ENCODE measurements around the gene WDR36.
A peak's percentile ranks its signal among the peaks of the same experiment; 100 is the strongest.
"Not testable (repeated sequence)": the region's sequence is repeated elsewhere in the genome, so short reads cannot be mapped to it uniquely, and the experiment has no call there.

The WDR36 gene

DNA sequence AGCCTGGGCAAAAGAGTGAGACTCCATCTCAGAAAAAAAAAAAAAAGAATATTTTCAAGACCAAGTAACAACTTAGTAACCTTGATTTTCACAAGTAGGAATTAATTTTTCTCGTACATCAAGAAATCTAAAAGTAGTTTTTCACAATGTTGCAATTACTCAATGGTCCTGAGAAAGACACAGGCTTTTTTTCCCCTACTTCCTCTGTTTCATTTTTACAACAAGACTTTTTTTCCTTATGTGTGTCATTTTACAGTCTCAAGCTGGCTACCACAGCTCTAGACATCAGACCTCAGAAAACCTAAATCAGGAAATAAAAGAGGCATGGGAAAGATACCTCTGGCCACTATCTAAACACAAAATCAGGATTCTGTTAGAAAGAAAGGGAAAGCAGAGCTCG, 45.9 kb downstream of the WDR36 start:
- DNase-seq: no peak

DNA sequence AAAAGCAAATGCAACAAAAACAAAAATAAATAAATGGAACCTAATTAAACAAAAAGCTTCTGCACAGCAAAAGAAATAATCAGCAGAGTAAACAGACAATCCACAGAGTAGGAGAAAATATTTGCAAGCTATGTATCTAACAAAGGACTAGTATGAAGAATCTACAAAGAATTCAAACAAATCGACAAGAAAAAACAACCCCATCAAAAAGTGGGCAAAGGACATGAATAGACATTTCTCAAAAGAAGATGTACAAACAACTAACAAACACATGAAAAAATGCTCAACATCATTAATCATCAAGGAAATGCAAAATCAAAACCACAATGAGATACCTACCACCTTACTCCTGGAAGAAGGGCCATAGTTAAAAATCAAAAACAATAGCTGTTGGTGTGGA, 49.3 kb downstream of the WDR36 start:
- not testable (repeated sequence) for DNase-seq

DNA sequence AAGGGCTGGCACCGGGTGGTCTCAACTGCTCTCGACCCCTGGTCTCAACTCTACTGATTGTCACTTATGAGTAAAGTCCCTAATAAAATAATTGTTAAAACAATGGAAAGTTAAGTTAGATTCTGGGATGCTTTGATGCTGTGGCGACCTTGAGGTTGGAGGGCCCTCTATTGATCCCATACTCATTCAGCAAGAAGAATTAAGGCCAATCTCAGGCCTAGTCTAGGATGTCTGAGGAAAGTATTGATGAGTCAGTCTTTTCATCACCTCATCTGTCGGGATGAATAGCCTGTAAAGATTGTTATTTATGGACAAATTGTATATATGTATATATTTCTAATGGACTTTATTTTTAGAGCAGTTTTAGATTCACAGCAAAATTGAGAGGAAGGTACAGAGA, 50.8 kb downstream of the WDR36 start:
- DNase-seq: no peak

DNA sequence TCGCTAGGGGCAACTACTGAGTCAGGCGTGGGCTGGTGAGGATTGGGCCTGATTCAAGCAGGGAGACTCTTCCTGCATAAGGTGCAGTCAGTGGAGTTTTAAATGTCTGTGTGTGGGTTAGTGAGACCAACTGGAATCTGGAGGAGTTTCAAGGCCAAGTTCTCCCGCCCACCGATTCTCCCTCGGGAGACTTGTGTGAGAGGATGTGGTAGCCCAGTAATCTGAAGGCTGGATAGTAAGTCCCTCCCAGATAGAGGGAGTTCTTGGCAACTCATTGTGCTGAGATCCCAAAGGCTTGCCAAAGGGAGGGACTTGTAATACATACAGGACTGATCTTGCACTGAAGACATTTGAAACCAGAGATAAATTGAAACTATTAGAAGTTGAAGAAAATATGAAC, 51.8 kb downstream of the WDR36 start:
- no peak for DNase-seq

DNA sequence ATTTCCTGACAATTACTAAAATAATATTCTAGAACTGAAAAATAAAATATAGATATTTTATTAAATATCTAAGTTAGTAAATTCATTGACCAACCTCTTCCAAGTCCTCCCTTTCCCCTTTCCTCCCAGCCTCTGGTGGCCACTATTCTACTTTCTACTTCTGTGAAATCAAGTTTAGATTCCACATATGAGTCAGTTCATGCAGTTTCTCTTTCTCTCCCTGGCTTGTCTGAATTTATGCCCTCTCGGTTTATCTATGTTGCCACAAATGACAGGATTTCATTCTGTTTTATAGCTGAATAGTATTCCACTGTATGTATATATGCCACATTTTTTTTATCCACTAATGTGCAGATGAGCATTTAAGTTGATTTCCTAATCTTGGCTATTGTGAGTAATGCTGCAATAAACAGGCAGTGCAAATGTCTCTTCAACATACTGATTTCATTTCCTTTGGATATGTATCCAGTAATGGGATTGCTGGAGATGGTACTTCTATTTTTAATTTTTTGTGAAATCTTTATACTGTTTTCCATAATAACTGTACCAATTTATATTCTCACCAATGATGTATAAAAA, 52.3 kb downstream of the WDR36 start:
- DNase-seq: no peak

DNA sequence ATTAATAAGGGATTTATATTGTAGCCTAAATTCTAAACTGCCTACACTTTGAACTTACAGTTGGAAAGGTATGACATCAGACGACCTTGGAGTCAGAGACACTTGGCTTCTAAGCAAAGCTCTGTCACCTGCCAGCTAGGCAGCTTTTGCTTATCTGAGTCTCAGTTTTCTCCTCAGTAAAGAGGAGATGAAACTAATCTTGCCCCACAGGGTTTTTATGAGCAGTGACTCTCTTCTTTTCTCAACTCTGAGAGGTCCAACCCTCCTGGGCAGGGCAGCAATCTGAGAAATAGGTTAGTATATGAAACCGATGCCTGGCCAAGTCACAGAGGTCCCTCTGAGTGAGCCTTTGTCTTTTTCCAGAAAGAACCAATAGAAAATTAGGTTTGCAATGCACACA, 53.9 kb downstream of the WDR36 start:
- no peak for DNase-seq

DNA sequence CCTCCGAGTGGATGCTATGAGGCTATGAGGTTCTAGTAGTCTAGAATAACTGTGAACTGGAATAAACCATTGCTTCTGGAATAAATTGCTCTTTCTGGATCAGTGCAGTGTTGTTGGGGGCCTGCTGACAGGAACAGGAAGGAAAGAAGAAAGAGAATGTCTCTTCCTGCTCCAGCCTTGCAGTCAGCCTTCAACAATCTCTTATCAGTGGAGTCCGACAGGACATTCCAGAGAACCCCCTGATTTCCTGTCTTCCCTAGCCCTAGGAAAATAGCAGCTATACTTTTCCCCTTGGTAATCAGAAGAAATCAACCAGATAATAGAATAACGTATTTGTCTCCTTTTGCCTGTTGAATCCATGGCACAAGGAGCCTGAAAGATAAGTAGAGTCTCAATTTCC, 55.4 kb downstream of the WDR36 start:
- no peak for DNase-seq

DNA sequence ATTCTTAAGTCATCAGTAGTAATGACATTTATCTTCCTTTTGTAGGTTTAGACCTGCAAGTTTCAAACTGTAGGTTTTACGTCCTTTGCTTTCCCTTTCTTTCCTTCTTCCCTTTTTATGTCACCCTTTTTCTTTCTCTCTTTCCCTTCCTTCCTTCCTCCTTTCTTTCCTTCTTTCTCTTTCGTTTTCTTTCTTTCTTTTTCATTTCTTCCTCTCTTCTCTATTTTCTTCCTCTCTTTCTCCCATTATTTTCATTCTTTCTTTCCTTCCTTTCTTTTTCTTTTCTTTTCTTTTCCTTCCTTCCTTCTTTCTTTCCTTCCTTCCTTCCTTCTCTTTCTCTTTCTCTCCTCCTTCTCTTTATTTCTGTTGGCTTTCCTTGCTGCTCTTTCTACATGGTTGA, 59.9 kb downstream of the WDR36 start:
- no peak for DNase-seq

DNA sequence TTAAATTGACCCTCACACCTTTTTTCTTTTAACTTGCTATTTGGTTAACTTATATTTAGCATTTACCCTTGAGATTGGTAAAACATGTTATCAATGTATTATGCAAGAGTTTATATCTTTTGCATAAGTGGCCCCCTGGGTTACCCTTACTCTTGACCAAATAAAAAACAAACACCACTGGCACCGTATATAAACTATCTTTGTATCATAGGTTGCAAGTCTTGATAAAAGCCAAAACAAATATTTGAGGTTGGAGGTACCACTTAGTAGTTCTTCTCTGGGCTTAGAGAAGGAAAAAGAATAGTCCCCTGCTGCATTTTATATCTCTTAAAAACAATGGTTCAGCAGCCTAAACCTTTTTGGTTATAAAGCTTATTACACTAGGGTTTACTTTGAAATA, 61.3 kb downstream of the WDR36 start:
- no peak for DNase-seq

DNA sequence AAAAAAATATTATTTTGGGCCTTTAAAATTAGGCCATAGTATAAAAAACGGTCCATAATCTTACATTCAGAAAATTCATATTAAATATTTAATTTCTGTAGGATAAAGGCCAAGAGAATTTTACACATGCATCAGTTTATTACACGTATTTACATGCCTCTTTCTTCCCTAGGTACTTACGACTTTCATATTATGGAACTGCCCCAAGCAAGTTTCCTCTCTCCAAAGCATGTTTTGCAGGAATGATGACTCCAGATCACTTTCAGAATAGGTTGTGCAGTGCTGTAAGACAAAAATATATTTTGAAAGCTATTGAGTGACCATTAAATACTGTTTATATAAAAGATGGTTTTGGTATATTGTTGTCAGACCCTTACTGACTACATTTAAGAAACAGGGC, 61.8 kb downstream of the WDR36 start:
- DNase-seq: no peak

DNA sequence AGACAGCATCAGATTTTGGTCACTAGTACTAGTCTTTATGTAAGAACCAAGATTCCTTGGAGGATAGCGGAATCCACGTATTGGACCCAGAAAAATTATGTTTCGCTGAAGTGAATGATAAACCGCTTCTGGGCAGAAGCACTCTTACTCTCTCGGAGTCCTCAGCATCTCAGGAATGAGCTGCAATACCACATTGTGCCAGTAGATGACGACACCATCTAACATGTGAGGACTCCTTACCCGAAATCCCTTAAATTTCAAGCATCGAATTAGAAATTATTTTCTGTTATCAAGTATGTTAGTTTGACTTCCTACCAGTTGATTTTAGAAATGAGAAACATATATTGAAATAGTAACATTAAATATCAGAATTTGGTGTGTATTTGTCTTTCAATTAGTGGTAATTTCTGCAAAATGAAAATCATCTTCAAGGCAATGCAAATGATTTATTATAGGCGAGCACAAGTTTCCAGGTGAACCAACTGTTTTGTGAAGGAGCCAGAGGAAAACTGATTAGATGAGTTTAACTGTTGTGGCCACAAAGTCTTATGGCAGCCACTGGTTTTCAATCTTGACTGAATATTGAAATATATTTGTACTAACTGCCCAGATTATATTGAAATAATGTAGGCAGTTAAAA, 66.1 kb downstream of the WDR36 start:
- peak; percentile 84 for DNase-seq

DNA sequence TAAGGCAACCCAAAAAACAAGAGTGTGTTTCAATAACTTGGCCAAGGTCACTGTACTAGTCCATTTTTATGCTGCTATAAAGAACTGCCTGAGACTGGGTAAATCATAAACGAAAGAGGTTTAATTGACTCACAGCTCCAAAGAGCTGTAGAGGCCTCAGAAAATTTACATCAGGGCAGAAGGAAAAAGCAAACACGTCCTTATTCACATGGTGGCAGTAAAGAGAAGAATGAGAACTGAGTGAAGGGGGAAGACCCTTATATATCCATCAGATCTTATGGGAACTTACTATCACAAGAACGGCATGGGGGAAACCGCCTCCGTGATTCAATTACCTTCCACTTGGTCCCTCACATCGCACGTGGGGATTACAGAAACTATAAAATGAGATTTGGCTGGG, 67.7 kb downstream of the WDR36 start:
- DNase-seq: no peak

DNA sequence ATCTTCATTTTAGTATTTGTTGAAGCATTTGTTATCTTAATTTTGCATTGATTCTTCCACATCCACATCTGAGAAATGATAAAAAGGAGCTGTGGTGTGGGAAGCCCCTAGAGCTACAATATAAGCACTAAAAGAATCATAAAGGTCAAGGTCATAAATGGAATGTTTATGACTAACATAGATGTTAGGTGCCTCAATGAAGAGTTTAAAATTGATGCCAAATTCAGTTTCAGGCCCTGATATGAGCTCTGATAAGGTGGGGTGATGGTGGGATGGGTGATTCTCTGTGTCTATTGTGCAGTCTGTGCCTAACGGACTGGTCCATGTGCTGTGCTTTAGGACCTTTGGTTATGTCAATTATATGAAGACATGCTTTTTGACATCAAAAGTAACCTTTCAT, 70.9 kb downstream of the WDR36 start:
- DNase-seq: no peak

DNA sequence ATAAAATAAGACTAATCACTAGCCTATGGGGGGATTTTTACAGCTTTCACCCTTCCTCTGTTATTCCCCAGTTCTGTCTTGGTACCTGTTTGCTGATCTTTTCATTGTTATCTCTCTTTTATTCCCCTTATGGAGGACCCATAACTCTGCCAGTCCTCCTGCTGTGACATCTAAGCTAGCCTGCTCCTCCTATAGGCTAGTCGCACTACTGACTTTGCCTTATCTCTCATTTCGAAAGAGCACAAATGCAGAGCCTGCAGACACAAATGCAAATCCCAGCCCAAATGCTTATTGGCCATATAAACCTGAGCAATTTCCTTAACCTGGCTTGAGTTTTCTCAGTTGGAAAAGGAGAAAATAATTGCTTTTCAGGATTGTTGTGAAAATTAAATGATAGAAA, 72.9 kb downstream of the WDR36 start:
- no peak for DNase-seq

DNA sequence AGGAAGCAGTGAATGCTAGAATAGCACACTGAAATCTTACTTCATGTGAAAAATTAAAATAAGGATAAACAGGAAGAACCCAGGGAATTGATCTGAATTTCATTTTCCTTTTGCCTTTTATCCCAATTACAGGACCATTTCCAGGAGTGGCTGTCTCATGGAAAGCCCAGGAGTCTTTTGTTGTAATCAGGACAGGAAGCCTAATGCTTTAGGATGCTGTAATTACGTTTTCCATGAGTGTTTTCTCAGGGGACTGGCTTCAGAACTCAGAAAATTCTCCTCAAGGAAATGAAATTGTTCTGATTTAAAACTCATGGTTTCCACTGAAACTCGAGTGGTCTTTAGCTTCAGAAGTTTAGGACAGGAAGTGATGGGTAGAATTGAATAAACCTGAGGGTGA, 75.4 kb downstream of the WDR36 start:
- no peak for DNase-seq

DNA sequence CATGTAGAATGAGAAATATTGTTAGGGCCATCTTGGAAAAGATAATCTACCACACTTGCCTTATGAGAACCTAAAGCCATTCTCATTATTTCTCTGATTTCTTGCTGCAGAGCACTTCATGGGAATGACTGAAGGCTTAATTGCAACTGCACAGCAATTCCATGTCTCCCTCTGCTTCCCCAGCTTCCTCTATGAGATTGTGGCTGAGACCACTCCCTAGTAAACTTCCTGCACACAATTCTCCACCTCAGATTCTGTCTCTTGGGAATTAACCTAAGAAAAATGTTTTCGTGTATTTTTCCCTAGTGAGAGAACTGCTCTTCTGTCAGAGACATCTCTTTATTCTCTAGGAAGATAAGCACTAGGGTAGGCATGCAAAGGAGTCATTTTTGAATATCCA, 76.5 kb downstream of the WDR36 start:
- no peak for DNase-seq

DNA sequence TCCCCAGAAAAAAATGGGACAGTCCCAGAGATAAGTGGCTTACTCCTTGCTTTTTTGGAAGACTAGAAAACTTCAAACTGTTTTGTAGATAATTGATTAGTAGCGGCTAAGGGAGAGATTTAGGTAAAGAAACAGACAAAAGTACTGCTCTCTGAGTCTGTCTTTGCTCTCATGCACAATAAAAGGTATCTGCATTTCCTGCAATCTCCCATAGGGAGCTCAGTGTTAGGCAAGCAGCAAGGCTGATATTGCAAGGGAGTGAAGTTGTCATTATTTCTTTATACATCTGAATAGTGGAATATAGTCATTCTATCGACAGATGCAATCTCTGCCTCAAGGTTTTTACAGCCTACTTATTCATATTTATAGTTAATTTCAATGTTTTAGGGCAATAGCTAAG, 77.1 kb downstream of the WDR36 start:
- DNase-seq: no peak

DNA sequence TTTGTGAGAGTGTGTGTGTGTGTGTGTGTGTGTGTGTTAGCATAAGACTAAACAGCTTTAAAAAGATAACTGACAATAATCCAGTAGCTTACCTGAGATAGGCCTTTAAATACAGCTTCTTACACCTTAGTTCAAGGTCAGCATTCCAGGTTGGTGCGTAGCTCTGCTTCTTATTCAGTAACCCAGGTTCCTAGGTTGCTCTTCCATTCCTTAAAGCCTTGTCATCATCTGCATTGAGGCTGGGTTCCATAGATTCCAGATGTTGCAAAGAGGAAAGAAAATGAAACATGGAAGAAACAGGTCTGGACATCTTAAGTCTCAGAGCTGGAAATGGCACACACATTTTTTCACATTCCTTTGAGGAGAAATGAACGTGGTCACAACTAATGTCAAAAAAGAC, 78.1 kb downstream of the WDR36 start:
- DNase-seq: no peak

DNA sequence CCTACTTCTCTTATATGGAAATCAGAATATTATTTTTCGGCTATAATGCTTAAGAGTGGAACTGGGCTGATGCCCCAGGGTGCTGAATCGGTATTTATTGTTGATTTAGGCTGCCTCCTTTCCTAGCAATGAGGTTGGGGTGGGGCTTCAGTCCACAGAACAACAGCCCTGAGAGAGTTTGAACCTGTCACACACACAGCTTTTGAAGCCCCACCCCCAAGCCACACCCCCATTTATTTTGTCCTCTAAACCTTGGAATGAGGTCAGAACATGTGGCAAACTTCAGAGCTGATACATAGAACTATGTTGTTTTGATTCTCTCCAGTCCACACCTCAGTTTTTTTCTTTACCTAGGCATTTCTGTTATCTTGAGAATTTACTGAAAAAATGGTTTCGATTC, 80.4 kb downstream of the WDR36 start:
- DNase-seq: no peak

DNA sequence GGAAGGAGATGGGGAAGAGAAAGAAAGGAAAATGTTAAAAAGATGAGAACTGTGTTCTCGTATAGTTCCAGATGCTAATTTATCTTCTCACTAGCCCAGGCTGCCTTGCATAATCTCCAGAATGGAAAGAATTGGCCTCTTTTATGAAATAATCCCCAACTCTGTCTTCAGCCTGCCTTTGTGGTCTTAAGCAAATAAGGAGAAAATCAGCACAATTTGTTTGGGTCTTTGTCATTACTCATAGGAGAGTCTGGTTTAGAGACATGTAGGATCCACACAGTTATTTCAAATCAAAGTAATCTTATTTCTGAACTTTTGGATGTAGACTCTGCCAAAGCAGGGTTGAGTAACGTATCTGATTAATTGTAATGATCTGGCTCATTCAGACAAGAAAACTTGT, 81.3 kb downstream of the WDR36 start:
- no peak for DNase-seq

Measured in CD4-positive, alpha-beta T cell treated with Interleukin-17A for 1 hour (primary cell).